Right lung (tissue), 5 donors: ENCODE measurements around the gene ARHGDIB. TPM values are rescaled to one million over a fixed set of nuclear protein-coding genes. Genes with fewer than 3 reads are reported as not detected.

ENCODE experiments used
- DNase-seq, 2 donors: peaks; one replicate each; pipeline ENCODE4 v3.0.0-alpha.2; 2013
- polyA plus RNA-seq, 5 donors: library from polyadenylated mRNA; unstranded; fragments of 120-200 nt; gene quantifications; one replicate each; pipeline versions ENCODE4 v1.2.1 to v1.2.3, GENCODE V29; 2013; ENCODE audit warnings: inconsistent platforms in 1 of 5, low replicate concordance in 1 of 5; ENCODE audit not compliant: insufficient read length in 5 of 5, insufficient read depth in 1 of 5

The ARHGDIB gene
- polyA plus RNA-seq, 5 donors: 66.1 to 79.6 (median 76.2) TPM

DNA sequence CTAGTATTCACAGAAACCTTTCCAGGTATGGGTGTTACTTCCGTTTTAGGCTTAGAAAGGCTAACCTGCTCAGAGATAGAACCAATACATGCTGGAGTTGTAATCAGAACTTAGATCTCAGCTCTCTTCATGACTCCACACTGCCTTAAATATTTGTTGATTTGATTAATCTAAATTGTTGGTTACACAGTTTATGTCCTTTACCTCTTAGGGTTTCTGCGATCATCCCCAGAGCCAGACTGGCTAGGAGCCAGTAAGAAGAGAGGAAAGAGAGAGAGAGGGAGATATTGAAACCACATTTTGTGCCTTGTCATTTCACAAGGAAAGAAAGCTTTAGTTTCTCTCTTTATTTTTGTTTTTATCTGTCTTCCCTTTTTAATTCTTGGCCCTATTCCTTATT lies 58.9 kb downstream of the ARHGDIB start:
- no peak for DNase-seq

DNA sequence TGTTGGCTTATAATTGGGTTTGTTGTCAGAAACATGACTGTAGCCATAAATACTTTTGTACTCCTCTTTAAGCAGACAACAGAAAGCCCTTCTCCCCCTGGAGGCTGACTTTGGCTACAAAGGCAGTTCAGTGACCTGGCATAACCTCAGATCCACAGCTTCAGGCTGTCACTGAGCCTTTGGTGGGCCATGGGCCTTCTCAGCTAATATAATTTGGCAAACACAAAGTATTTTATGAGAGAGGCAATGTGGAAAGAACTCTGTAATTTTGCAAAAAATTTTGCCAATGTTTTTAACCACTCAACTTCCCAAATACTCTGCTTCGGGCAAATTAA lies 60.2 kb downstream of the ARHGDIB start:
- DNase-seq: no peak

GRCh38 chr12:14900521-14901227 lies 60.7 kb downstream of the ARHGDIB start:
- no peak for DNase-seq

DNA sequence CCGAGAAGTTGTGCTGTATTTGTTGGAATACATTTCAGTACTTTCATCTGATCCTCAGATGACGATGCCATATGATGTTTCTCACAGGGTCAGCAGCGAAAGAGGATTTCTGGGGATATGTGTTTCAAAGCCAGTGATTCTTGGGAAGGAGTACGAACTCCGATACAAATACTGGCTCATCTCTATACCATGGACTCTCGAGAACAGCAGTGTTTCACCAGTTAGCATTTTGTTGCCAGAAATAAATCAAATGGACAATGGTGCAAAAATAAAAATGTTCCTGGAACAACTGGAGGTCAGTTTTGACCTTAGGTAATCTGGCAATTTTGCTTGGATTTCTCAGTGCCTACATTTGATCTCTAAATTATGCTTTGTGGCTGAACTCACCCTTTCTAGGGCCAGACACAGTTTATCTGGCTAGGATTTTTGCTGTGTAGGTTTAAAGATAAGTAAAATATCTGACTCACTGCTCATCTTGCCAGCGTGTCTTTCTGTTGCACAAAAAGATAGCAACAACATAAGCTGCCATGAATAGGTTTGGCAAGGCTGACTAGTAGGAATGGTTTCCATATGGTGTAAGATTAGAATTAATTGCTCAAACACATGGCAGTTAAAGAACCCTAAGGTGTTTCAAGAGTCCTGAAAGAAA lies 64.8 kb downstream of the ARHGDIB start:
- DNase-seq: peak; percentile 57 to 61

- peak in 1 of 2 donors; percentile 35 for DNase-seq
Measured at GRCh38 chr12:14893506-14894250, 67.7 kb downstream of the ARHGDIB start.

DNA sequence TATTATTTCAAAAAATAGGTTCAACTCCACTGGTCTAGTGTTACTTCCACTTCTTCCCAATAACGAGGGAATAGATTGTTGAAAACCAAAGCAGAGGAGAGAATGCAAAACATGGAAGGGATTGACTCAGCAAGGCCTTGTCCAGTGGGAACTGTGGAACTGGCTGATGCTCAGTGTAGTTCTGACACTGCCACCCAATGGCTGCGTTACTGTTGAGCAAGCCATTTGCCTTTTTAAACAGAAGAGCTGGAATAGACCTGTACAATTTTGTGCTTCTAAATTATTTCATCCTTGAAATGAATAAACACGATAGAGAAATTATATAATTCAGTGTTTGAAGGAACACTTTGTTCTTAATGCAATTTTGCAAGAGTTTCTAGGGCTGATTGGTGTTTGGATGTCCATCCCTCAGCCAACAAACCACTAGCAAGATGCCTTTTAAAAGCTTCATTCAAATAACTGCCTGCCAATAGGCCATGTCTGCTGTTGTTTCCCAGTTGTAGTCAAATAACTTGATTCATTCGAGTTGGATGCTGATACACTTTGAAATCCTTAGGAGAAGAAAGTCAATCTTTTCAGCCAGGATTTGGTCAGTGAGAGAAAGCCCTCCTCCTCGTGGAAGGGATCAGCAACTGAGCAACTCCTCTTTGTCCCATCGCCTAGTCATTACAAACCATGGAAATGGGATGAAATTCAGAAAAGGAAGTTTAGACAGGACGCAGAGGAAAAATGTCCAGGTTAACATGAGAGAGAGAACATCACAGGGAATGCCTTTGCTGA lies 68.5 kb downstream of the ARHGDIB start:
- DNase-seq: no peak

Other genes with a start within 250 kb of the ARHGDIB start
- 10 to 100 TPM; 74.4 to 99.3 (median 85.8) TPM for gene WBP11, start 158.1 kb downstream of the ARHGDIB start, polyA plus RNA-seq
- 1 to 10 TPM; 2.4 to 4.1 (median 3.2) TPM for gene C12orf60, start 157.9 kb downstream of the ARHGDIB start, polyA plus RNA-seq
- gene SMCO3, start 147.4 kb downstream of the ARHGDIB start, polyA plus RNA-seq: under 1 TPM; 0.42 to 0.82 (median 0.51) TPM
- under 1 TPM; 0.14 to 0.89 (median 0.28) TPM for gene ART4, start 118.1 kb downstream of the ARHGDIB start, polyA plus RNA-seq
- 100 to 1,000 TPM in 2 of 5 donors, 10 to 100 TPM in 3; 70.2 to 112 (median 96.6) TPM for gene MGP, start 75.7 kb downstream of the ARHGDIB start, polyA plus RNA-seq
- gene ERP27, start 23.1 kb downstream of the ARHGDIB start, polyA plus RNA-seq: 10 to 100 TPM in 2 of 5 donors, 1 to 10 TPM in 3; 3.4 to 13.3 (median 9.6) TPM
- not detected for gene PDE6H, start 11.4 kb upstream of the ARHGDIB start, polyA plus RNA-seq